ENCODE measurements around the gene EXOC2.
"Not testable (repeated sequence)": the region's sequence is repeated elsewhere in the genome, so short reads cannot be mapped to it uniquely, and the experiment has no call there.

The EXOC2 gene

GRCh38 chr6:708237-708598, 15.3 kb upstream of the EXOC2 start:
- no peak for FAIRE-seq

DNA sequence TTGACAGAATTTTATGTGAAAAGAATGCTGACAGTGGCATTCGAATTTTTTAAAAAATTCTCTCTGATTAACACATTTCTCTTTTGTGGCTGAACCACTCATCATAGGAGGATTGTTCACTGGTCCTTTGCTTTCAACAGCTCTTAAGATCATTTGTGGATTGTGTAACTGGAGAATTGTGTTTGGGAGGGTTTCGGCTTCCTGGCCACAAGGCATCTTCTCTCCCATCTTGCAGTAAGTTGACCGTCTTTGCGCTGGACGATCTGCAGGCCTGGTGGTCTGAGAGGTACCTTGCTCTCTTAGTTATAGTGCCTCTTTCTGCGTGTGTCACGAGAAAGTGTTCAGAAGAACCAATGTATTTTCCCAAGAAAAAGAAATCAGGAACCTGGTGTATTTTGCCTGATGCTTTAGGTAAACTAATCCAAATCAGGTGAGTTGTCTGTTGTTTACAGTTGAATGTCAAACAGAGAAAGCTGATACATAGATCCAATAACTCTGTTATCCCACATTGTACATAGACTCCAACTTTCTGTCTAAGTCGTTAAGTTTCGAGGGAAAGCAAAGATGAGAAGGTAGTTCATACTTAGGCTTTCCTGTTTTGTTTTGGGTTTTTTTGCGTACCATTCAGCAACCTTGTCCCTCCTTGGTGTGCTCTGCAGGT, 14.8 kb upstream of the EXOC2 start:
- FAIRE-seq = no peak

- FAIRE-seq = no peak
Measured at GRCh38 chr6:706819-707381, 14.0 kb upstream of the EXOC2 start.

- no peak for FAIRE-seq
Measured at GRCh38 chr6:706146-706545, 13.2 kb upstream of the EXOC2 start.

DNA sequence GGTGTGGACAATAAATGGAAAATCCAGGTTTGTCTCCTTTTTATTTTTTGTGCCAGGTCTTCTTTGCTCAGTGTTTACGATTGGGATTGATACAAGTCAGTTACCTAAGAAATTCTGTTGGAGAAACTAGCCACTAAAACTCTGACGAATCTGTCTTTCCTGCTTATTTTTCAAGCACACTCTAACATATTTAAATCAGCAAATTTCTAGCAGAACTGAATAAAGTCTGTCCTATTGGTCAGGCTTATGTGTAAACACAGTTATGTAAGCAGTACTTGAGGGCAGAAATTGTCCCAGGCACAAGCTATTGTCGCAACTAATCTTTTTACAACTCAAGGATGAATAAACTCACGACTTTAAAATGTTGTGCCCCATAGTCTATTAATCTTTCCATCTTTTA, 12.1 kb upstream of the EXOC2 start:
- peak; percentile 73 for FAIRE-seq

DNA sequence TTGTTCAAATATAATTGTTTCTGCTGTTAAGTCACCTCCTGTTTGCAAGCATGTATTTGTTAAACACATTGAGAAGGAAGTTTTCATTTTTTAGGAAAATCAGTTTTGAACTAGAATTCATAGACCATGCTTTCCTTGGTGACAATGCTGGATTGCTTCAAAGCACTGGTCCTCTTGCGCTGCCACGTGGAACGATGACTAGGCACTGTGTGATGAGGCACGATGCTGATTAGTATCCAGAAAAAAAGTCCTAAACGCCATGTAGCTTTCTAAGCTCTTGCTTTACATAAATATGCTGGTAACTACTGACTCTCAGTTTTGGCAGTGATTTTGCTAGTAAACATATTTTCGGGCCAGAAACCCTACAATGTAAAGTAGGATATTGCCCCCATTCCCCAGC, 11.1 kb upstream of the EXOC2 start:
- FAIRE-seq = no peak

- no peak for FAIRE-seq
Measured at GRCh38 chr6:703552-703951, 10.6 kb upstream of the EXOC2 start.

GRCh38 chr6:701700-702479, 9.0 kb upstream of the EXOC2 start:
- FAIRE-seq = no peak

GRCh38 chr6:701215-701614, 8.3 kb upstream of the EXOC2 start:
- no peak for FAIRE-seq

- FAIRE-seq = no peak
Measured at GRCh38 chr6:700490-700889, 7.6 kb upstream of the EXOC2 start.

DNA sequence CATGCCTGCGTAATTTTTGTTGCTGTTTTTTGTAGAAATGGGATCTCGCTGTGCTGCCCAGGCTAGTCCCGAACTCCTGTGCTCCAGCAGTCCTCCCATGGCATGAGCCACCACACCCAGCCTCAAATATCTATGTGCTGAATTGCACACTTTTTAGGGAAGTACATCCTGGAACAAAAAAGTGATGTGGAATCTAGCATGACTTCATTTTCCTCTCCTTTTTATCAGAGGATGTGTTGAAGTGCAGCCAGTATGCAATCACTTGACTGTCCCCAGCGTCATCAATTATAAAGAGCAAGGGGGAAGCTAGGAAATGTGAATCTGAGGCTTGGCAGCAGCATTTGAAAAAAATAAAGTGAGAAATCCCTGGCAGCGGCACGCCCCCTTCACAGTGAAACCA, 6.4 kb upstream of the EXOC2 start:
- no peak for FAIRE-seq

GRCh38 chr6:694431-695126, 1.6 kb upstream of the EXOC2 start:
- not testable (repeated sequence) for FAIRE-seq

DNA sequence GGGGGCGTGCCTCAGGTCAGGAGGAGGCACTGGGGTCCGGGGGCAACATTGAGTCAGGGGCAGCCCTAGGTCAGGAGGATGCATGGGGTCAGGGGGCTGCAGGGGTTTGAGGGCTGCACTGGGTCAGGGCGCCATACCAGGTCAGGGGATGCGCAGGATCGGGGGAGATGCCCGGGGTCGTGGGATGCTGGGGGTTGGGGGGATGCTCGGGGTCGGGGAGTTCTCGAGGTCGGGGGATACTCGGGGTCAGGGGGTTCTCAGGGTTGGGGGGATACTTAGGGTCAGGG, 727 bp upstream of the EXOC2 start:
- no peak for FAIRE-seq

DNA sequence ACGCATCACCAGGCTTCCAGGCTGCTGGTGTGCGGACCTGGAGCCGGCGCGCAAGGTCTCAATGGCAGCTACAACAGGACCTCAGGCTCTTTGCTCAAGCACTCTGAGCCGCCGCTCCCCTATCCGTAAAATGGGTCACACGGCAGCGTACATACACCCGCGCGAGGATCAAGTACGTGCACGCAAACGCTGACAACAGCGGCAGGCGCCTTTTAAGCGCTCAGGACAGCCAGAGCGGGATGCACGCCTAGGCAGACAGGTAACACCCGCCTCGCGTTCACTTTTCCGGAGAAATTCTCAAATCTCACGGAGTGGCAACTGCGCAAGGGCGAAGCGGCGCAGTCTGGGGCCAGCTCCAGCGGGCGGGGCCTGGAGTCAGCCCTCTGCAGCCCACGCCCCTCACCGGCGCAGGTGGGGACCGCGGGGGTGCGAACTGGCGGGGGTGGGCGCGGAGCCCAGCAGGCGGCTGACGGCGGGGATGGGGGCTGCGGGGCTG, 535 bp downstream of the EXOC2 start:
- no peak for FAIRE-seq

DNA sequence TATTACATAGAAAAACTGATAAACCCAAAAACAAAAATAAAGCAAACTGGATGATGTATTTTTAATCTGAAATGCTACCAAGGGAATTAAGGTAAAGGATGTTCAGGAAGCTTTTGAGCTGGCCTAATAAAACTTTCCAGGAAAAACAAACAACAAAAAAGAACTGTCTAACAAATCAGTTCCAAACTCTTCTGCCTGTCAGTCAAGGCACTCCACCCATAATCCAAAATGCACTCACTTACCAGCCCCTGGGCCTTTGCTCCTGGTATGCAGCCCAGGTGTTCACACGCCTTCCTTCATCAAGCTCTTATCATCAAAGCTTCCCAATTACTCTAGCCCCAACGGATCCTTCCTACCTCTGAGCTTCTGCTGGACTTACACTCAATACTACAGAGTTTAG, 3.7 kb downstream of the EXOC2 start:
- FAIRE-seq = no peak

DNA sequence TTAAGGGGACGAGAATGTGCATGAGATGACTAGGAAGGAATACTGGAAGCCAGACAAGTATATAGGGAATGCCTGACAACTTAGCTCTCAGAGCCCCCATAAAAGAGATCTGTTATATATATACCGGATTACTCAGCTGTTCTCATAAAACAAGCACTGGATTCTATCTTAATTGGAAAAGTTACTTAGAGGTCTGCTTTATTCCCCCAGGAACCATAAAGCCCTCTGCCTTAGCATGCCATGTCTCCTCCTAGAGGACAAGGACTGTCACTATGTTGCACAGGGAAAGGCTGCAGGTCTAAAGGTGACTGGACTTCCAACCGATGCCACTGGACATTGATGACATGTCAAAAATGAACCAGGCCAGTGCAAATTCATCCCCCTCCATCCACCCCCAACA, 6.4 kb downstream of the EXOC2 start:
- no peak for FAIRE-seq

- no peak for FAIRE-seq
Measured at GRCh38 chr6:684831-685636, 7.9 kb downstream of the EXOC2 start.

DNA sequence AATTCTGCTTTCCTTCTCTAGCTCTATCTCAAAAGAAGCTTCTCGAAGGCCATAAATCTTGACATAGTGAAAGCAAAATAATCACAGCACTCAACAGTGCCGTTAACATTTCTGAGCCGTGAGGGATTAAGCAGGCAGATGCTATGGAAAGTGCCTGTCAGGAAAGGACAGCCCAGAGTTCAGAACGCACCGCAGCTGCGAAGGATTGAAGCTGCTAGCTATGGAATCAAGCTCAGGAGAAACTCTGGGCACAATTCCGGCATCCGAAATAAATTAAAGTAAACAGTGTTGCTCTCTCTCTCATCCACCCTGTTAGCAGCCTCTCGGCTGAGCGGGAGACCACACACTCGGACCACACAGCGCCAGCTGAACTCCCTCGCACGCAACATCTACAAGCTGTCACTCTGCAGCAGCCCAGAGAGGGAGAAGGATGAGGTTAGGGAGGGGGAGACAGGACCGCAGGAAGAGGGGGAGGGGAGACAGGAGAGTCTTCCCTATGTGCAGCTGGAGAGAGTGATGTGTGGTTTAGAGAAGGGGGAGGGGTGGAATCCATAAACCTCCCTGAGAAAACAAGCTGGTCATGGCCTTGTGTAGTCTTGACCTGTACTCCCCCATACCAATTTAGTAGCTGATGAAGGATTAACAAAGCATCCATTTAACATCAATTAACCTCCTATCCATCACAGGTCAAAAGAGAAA, 9.0 kb downstream of the EXOC2 start:
- no peak for FAIRE-seq

DNA sequence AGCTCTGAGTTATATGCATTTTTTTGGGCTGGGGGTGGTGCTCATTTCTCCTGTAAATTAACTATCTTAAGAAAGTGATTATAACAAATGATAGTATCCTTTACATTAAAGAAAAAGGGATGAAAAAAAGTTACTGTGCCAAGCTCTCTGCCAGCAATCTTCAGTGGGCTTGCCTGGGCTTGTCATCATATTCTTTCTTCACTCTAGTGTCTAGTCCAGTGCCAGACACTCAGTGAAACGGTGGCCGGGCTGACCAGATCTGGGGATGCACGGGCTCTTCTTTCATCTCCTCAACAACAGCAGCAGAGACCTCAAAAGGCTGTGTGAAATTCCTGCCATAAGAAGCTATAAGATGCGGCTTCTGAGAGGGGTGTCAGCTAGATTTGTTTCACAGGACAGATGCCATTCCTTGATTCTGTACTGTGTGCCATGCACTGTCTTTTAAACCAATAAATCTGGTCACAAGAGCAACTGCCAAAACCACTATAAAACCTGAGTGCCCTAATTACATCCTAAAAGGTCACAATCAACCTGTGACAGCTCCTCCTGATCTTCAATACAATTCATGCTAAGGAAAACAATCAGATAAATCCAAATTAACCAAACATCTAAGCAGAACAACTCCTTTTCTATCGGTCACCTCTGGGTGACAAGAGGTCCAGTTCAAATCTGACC, 12.1 kb downstream of the EXOC2 start:
- no peak for FAIRE-seq

- no peak for FAIRE-seq
Measured at GRCh38 chr6:680251-680650, 12.7 kb downstream of the EXOC2 start.

- FAIRE-seq = no peak
Measured at GRCh38 chr6:679282-679681, 13.7 kb downstream of the EXOC2 start.

- FAIRE-seq = no peak
Measured at GRCh38 chr6:678520-678919, 14.4 kb downstream of the EXOC2 start.
